LNCAP (cell line): Measurements from ENCODE around the gene DPYD.

Source experiments
- TF ChIP-seq, protein P1 (sequence below): fragments of 450-650 bp; IDR thresholded peaks from 2 replicates; pipeline ENCODE4 v1.5.1; 2017; ENCODE audit warnings: mild to moderate bottlenecking

The DPYD gene

DNA sequence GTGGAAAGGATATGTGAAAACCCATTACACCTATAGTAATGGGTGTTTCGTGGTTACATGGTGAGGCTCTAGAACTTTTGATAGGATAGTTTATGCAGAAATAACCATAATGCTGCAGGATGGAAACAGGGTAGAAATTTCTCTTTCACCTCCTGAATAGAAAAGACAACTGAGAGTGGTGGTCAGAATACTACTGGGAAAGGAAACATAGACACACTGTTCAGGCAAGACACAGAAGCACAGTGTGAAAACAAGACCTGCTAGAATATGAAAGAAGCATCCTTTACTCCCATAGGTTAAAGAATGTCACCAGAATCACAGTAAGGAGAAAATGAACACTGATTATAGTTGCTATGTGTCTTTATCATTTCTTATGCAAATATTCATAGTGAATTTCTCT, 496.6 kb downstream of the DPYD start:
- TF ChIP-seq, protein P1, sequence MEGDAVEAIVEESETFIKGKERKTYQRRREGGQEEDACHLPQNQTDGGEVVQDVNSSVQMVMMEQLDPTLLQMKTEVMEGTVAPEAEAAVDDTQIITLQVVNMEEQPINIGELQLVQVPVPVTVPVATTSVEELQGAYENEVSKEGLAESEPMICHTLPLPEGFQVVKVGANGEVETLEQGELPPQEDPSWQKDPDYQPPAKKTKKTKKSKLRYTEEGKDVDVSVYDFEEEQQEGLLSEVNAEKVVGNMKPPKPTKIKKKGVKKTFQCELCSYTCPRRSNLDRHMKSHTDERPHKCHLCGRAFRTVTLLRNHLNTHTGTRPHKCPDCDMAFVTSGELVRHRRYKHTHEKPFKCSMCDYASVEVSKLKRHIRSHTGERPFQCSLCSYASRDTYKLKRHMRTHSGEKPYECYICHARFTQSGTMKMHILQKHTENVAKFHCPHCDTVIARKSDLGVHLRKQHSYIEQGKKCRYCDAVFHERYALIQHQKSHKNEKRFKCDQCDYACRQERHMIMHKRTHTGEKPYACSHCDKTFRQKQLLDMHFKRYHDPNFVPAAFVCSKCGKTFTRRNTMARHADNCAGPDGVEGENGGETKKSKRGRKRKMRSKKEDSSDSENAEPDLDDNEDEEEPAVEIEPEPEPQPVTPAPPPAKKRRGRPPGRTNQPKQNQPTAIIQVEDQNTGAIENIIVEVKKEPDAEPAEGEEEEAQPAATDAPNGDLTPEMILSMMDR = no peak

DNA sequence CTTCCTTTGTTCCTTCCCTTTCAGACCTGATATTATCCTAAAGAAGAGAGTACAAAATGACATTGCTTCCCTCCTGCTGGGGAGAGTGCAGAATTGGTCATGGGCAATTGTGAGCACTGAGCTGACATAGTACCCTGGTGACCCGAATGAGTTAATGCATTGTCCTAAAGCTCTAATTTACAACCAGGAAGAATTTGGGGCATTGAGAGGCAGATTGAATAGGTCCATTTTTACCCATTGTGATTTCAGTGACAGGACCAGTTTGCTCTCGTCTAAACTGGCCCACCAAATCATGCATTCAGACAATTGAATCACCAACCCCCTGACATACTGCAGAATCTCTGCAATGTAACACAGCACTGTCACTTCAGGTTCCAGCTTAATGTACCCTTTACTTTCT, 497.4 kb downstream of the DPYD start:
- TF ChIP-seq, protein P1 = no peak

DNA sequence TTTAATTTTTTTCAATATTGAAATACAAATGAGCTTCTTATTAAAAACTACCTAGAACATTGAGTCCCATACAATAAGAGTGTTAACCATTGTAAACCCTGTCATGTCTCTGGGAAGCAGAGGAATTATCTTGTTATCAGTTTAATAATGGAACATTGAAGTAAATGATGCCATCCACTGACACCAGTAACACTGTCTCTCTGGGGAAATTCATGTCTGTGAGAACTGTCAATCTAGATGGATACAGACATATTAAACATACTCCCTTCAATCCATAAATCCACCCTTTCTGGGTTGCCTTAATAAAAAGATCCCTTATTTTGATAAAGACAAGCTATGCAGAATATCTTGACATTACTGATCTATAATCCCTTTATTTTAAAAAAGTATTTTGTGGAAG, 503.2 kb downstream of the DPYD start:
- TF ChIP-seq, protein P1 = no peak

DNA sequence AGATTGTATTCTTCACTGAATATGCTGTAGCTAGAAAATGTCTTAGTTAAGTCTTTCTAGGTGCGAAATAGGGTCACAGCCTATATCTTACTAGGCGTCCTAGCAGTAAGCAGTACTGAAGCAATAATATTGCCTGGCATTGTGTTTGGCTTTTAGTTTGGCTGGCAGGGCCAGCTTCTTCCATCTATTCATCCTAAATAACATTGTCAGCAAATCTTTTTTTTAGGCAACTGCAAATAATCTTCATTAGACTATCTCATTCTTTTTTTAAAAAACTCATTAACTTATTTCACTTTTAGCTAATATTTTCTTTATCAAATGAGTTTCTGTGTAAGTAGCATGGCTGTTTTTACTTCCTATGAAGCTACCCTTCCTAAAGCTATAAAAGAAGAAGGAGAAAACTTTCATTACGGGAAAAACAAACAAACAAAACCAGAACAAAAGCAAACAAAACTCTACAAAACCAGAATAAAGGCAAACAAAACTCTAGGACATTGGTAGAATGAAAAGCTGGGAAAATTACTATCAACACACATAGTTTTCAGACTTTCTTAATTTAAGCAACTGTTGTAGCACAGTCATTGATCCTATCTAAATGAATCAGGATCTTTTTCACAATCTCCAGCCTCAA, 506.0 kb downstream of the DPYD start:
- TF ChIP-seq, protein P1 = no peak

DNA sequence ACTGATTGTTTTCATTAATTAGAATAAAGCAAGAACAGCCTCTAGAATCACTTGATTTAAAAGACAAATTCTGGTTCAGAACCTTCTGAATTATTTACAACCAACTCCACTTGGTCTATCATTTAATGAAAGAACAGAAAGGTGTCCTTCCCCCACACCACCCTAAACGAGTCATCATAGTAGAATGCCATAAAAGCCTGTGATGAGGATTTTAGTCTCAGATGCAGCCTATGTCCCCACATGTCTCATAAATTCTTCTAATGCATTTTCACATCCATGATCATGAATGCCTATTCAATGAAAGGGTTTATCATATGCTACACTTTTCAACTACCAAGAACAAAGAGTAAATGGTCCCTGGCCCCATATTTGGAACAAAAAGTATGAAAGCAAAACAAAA, 508.1 kb downstream of the DPYD start:
- TF ChIP-seq, protein P1 = no peak

DNA sequence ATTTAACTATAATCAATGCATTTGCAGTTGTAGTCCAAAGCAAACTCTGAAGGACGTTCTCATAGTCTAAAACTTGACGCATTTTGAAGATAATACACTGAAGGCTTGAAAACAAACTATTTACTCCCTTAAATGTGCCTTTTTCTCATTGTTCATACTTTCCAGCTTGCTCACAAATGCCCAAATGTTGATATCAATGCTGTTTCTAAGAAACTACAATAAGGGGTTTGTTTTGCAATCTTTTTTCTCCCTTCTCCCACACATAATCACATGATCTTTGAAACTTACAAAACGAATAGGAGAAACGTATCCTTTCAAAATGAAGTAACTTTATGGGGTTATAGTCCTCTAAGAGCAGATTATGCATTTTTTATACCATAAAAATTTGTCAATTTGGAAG, 508.7 kb downstream of the DPYD start:
- TF ChIP-seq, protein P1 = no peak

DNA sequence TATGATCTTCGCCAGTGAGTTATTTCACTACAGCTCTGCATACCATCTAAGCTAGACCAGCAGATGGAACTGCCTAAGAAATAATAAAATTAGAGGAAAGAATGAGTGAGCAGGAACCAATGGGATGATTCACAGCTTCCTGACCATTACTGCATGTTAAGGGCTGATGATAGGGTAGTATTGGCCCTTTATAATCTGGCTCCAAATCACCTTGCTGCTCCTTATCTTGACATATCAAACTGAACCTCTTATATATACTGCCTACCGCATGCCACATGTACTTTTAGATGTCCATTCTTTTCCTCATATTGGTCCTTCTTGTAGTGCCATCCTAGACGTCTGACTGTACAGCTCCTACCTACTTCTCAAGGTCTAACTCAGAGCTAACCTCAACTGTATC, 524.4 kb downstream of the DPYD start:
- TF ChIP-seq, protein P1 = no peak

DNA sequence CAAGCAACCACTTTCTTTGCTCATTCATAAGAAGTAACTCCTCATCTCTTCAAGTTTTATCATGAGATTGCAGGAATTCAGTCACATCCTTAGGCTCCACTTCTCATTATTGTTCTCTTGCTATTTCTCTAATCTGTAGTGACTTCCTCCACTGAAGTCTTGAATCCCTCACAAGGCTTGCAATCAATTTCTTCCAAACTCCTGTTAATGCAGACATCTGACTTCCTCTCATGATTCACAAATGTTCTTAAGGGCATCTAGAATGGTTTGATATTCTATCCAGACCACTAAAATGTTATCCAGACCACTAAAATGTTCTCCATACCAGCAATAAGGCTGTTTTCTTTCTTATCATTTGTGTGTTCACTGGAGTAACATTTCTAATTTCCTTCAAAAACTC, 528.1 kb downstream of the DPYD start:
- TF ChIP-seq, protein P1 = no peak
